ENCODE results near the gene ARHGEF3.
"Not testable (repeated sequence)": the region's sequence is repeated elsewhere in the genome, so short reads cannot be mapped to it uniquely, and the experiment has no call there.

Gene ARHGEF3

DNA sequence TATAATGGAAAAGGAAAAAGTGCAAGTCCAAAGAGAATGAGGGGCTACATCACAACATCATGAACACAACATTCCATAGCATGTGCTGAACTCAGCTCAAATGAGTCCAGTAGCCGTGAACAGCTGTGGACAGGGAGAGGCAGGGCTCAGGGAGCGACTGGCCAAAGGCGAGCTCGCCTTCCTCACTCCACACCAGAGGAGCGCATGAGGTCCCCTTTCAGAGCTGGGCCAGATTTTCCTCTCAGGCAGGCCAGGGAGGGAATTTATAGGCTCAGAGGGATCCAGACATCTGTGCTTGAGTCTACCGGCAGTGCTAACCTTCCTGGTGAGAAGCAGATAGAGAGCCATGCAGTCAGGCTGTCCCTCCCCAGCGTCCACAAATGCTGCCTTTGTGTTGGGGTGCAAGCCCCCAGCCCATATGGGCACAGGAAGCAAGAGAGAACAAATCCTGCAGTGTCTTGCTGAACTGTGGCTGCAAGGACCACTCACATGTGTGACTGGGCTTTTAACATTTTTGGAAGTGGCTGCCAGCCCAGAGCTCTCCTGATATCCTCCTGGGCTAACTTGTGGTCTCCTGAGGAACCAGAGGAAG is 32.5 kb downstream of the ARHGEF3 start:
- no peak for DNase-seq

- no peak for DNase-seq
Observed at GRCh38 chr3:56764904-56765547, 36.7 kb downstream of the ARHGEF3 start.

GRCh38 chr3:56764184-56764583 is 37.6 kb downstream of the ARHGEF3 start:
- DNase-seq, result no peak

DNA sequence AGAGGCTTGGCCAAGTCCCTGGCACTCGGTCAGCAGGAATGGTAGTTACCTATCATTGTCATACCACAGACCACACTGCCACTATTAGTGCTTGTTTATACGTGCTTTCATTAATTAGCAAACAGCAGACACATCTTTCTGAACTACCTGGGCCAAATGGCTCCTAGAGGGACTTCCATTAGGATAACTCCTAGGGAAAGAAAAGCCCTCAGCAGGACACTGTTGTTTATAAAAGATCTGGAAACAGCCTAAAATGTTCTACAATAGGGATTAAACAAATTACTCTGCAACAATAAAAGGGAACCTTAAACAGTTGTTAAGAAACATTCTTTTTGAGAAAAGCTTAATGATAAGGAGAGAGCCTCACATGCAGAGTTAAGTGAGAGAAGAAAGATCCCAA is 38.5 kb downstream of the ARHGEF3 start:
- no peak for DNase-seq

GRCh38 chr3:56762718-56763117 is 39.0 kb downstream of the ARHGEF3 start:
- no peak for DNase-seq

- no peak for DNase-seq
Observed at GRCh38 chr3:56761887-56762651, 39.7 kb downstream of the ARHGEF3 start.

GRCh38 chr3:56761023-56761422 is 40.7 kb downstream of the ARHGEF3 start:
- DNase-seq, result no peak

DNA sequence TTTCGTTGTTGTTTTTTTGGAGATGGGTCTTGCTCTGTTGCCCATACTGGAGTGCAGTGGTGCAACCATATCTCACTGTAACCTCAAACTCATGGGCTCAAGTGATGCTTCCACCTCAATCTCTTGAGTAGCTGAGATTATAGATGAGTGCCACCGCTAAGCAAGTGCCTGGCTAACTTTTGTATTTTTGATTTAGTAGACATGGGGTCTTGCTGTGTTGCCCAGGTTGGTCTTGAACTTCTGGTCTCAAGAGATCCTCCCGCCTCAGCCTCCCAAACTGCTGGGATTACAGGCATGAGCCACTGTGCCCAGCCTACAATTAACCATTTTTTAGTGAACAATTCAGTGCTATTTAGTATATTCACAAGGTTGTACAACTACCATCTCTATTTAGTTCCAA is 42.2 kb downstream of the ARHGEF3 start:
- DNase-seq, result no peak

GRCh38 chr3:56758539-56758981 is 43.2 kb downstream of the ARHGEF3 start:
- peak; percentile 51 for DNase-seq

DNA sequence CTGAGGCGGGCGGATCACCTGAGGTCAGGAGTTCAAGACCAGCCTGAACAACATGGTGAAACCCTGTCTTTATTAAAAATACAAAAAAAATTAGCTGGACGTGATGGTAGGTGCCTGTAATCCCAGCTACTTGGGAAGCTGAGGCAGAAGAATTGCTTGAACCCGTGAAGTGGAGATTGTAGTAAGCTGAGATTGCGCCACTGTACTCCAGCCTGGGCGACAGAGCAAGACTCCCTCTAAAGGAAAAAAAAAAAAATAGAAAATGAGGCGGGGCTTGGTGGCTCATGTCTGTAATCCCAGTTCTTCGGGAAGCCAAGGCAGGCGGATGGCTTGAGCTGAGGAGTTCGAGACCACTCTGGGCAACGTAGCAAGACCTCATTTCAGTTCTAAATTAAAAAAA is 43.7 kb downstream of the ARHGEF3 start:
- DNase-seq, result not testable (repeated sequence)

DNA sequence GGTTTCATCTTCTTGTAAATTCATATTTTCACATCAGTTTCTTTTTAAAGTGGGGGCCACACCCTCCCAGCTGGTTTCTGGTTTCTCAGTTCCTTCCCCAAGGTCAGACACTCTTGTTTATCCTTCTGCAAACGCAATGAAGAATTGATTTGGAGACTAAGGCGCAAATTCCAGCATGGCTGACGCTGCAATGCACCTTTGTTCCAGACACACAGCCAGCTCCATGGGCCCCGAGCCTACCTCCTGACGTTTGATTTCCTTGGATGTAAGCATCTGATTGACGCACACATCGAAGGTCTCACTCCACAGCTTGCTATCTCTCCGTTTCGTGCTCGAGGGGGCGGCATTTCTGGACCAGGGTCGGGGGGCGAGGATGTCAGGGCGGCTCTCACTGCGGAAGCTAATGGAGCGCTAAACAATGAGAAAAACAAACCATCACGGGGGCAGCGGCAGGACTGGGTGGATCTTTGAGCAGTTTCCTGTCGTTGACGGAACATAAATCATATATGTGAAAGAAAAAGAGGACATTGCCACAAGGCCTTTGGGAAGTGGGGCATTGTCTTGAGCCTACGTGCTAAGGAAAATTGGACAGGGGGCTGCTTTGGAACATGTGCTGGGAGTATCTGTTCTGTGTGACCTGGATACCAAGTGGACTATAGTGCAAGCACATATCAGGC is 46.9 kb downstream of the ARHGEF3 start:
- DNase-seq, result peak; percentile 52

DNA sequence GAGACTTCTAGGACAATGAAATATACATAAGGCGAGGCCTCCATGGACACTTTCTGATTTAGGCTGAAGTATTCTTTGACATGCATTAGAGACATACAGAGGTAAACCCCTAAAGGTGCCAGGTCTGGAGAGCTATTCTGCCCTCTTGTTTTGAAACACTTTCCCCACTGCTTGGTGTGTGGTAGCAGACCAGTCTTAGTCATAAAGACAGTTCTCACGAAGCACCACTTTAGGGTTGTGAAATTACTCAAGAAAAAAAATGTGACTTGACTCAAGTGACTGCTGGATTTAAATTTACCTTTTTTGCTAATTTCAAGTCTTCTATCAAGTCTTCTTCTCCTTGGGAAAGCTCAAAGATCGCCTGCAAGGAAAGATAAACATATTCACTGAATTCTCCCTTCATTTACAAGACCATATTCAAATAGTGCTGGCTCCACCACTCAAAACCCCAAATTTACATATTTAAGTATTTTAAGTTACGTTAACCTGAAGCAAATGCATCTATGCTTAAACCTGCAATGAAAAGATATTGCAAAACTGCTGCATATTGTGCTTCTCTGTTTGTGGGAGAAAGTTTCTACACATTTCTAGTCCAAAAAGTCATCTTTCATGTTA is 48.4 kb downstream of the ARHGEF3 start:
- DNase-seq, result peak; percentile 9

DNA sequence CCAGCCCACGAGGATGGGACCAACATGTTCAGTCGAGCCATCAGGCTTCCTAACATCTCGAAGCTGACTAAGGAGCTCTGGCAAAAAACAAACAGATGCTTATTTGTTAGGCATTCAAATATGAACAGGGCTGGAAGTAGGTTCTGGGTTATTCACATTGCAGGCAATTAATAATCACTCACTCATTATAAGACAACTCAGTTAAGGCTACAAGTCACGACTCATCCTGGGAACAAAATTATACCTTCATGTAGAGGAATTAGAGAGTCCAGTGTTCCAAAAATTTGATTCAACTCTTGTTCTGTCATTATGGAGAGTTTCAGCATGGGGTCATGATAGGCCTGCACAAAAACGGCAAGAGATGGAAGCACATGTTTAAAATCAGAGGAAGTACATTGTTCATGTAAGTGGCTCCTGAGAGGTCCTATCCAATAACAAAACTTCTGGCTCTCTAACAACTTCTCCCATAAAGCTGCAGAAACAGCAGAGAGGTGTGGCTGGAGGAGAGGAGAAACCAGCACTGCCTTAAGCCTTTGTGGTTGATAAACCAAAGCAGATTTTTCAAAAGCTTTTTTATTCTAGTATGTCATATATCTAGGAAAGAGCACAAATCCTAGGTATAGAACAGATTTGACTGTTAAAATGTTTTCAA is 50.6 kb downstream of the ARHGEF3 start:
- DNase-seq, result no peak

DNA sequence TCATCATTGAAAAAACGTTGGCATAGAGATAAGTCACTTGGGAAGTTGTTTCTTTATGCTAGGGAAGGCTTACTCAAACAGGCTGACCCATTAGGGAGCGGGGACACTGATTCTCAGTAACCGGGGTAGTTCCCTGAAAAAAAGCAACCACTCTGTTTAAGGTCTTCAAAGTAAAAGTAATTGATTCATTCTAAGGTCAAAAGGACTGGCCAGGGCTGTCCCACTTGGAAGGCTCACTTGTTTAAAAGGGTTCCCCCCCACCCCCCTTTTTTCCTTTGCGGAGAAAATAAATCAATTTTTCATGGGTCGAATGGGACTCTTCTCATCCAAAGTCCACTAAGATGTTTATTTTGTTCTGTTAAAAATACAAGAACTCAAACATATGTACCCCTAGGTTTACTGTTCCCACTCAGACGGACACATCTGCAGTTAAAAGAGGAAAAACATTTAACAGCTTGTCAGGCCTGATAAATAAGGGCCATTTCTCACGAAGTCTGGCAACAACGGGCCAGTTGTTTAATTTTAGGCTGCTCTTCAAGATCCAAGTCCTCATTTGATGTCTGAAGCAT is 53.0 kb downstream of the ARHGEF3 start:
- no peak for DNase-seq

DNA sequence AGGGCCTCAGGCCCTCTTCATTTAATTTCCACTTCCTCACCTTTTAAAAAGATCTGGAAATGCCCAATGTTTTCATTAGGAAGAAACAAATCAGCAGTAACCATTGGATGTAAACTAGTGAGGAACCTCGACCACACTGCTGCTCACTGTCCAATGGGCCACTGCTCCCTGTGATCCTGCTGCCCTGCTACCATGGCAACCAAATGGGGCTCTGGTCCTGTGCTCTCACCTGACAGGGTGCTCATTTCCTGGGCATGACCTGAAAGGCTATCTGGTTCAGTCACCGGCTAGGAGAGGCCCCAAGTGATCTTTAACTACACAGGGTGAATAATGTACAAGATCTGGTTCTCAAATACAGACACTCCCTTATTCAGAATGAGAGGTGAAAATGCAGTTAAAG is 54.6 kb downstream of the ARHGEF3 start:
- no peak for DNase-seq

DNA sequence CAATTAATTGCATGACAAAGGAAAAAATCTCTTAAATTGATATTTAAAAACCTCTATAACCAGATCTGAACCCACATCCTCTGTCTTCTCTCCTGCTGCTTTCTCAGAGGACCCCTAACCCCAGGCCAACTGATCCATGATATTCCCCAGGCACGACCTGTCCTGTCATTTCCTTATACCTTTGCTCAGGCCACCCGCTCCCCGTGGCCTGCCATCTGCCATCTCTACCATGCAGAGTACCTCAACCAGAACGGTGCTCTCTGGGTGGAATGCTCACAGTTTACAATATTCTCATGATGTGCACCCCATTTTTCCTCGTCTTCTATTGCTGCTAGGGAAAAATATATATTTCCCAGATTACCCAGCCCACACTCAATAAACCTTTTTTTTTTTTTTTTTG is 57.7 kb downstream of the ARHGEF3 start:
- DNase-seq, result no peak

DNA sequence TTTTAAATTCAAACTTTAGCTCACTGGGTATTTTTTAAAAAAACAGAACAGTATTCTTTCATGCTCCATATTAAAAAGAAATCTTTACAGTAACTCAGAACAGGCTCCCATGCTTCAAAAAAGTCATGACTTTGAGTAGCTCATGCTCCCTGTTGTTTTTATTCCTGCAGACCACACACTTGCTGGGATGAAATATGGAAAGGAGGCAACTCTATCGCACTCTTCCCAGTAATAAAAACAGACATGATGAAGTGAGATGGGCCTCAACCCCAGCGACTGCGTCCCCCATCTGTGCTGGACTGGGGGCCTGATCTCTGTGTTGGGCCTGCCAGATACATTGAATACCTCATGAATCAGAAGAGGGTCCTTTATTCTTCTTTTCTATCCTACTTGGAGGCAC is 58.9 kb downstream of the ARHGEF3 start:
- no peak for DNase-seq

GRCh38 chr3:56739036-56739435 is 62.7 kb downstream of the ARHGEF3 start:
- no peak for DNase-seq

GRCh38 chr3:56737006-56737405 is 64.7 kb downstream of the ARHGEF3 start:
- no peak for DNase-seq

DNA sequence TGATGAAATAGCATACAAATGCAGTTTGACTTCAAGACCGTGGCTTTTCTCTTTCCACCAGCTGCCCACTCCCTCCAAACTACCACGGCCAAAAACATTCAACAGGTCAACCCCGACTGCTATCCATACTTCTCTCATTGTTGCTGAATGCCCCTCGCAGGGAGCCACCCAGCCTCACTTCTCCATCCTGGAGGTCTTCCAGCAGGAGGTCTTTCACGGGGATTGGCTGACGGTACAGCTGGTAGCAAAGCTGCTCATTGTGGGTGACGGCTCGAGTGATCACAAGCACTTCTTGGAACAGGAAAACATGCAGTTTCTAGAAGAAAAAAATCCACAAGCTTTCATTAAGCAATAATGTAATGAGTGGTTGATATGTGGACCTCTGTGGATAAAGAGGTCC is 69.6 kb downstream of the ARHGEF3 start:
- DNase-seq, result no peak

DNA sequence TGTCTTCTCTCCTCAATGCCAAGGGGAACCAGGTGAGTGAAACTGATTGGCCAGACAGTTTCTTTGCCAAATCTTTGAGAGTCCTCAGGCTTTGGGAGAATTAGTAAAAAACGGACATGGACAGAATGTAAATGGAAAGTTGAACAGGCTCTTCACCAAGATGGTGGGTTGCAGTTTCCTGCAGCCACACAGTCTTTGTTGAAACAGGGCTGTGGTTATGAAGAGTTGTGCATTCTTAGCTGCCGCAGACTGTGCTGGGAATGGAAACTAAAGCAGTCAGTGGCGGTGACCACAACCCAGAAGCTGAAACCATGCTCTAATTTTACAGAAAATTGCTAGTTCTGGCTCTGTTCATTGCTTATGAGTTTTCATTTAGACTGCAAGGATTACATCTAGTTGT is 76.6 kb downstream of the ARHGEF3 start:
- DNase-seq, result peak; percentile 42

GRCh38 chr3:56724676-56725075 is 77.1 kb downstream of the ARHGEF3 start:
- no peak for DNase-seq

All from CD4-positive, alpha-beta T cell treated with Interferon gamma for 1 hour (primary cell).